ENCODE results near the gene SGMS1.

- TF ChIP-seq POLR2AphosphoS5 (IDR thresholded peaks at IDR 0.05; ENCODE audit: insufficient read depth, low read depth, low read length) (no peak), JUN (IDR thresholded peaks at IDR 0.05; ENCODE audit: borderline replicate concordance, insufficient read depth, insufficient read length, low read depth) (no peak)
Measured at GRCh38 chr10:50369931-50370330, 253.8 kb downstream of the SGMS1 start.

All from endothelial cell of umbilical vein (primary cell).